ENCODE data around the gene KCNJ6.

KCNJ6 gene

DNA sequence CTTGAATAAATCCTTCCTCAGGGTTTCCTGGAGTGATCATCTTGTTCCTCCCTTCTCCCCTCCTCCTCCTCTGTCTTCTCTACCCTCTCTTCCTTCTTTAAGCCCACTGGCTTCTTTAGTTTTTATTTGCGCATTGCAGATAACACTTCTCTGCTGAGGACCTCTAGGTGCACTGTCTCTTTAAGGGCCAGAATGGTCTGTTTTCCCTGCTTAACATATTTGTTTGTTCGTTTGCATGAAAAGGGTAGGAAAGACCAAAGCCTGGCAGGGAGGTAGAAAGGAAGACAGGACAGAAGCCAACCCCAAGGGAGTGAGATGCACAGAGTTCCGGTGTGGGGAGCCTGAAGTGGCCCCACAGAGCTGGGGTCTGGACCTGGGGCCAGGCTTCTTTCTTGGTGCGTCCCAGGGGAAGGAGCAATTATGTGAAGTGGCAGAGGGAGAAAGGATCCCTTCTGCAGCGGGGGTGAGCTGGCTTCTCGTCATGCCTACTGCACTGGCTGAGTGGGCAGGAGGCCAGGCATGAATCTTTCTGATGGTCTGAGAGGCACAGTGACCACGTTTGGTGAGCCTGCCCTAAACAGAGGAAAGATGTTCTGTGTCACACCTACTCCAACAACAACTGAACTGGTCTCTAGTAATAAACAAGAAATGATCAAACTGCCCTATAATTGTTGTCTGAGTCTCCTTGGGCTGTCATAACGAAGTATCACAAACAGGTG is 232.7 kb downstream of the KCNJ6 start:
- Histone ChIP-seq H3K4me1 (ENCODE audit: control extremely low read depth in 1 of 4, control insufficient read depth in 4 of 4, insufficient read depth in 4 of 4, low read length in 3 of 4) (peaks cover 0 to 12% (median 8%) of the 10 kb centered on the region in 4 experiments), H3K9me3 (ENCODE audit: control extremely low read depth in 1 of 5, control insufficient read depth in 4 of 5, insufficient read depth in 2 of 5, low read depth in 1 of 5, low read length in 4 of 5) (peaks cover 0 to 4% (median 0%) of the 10 kb centered on the region in 5 experiments), H3K36me3 (ENCODE audit: control insufficient read depth in 4 of 4, insufficient read depth in 4 of 4, low read length in 3 of 4) (no peaks in the 10 kb centered on the region), H3K4me3 (ENCODE audit: control insufficient read depth in 1 of 7, extremely low read depth in 1 of 7, insufficient read depth in 4 of 7, low read depth in 2 of 7, low read length in 6 of 7) (no peak overlapping the region), H3K27me3 (replicated peaks in 2 of 5; ENCODE audit: control insufficient read depth in 4 of 5, insufficient read depth in 5 of 5, low read length in 4 of 5) (peaks cover 0 to 3% (median 0%) of the 10 kb centered on the region in 5 experiments), H3K27ac (ENCODE audit: insufficient read depth in 1 of 2, low read depth in 1 of 2, low read length in 2 of 2, poor library complexity in 1 of 2, severe bottlenecking in 2 of 2) (no peak overlapping the region)
- ChIA-PET POLR2A (no interaction called here), CTCF (no interaction called here)
- WGBS (ENCODE audit: insufficient coverage), result 67% methylated on average over 6 of the region's 8 CpGs
- no peak for DNase-seq

GRCh38 chr21:37682966-37683365 is 233.3 kb downstream of the KCNJ6 start:
- H3K27me3 ChIP-seq (replicated peaks in 2 of 5; ENCODE audit: control insufficient read depth in 4 of 5, insufficient read depth in 5 of 5, low read length in 4 of 5), result peaks cover 0 to 3% (median 2%) of the 10 kb centered on the region in 5 experiments
- no peak overlapping the region for H3K4me3 ChIP-seq (ENCODE audit: control insufficient read depth in 1 of 7, extremely low read depth in 1 of 7, insufficient read depth in 4 of 7, low read depth in 2 of 7, low read length in 6 of 7)
- DNase-seq, result no peak
- H3K36me3 ChIP-seq (ENCODE audit: control insufficient read depth in 4 of 4, insufficient read depth in 4 of 4, low read length in 3 of 4), result no peaks in the 10 kb centered on the region
- no peak overlapping the region for H3K27ac ChIP-seq (ENCODE audit: insufficient read depth in 1 of 2, low read depth in 1 of 2, low read length in 2 of 2, poor library complexity in 1 of 2, severe bottlenecking in 2 of 2)
- 80% methylated on average over 6 of the region's 6 CpGs for WGBS (ENCODE audit: insufficient coverage)
- peaks cover 0 to 12% (median 8%) of the 10 kb centered on the region in 4 experiments for H3K4me1 ChIP-seq (ENCODE audit: control extremely low read depth in 1 of 4, control insufficient read depth in 4 of 4, insufficient read depth in 4 of 4, low read length in 3 of 4)
- CTCF ChIA-PET, result no interaction called here
- POLR2A ChIA-PET, result no interaction called here
- H3K9me3 ChIP-seq (ENCODE audit: control extremely low read depth in 1 of 5, control insufficient read depth in 4 of 5, insufficient read depth in 2 of 5, low read depth in 1 of 5, low read length in 4 of 5), result peaks cover 0 to 4% (median 0%) of the 10 kb centered on the region in 5 experiments

DNA sequence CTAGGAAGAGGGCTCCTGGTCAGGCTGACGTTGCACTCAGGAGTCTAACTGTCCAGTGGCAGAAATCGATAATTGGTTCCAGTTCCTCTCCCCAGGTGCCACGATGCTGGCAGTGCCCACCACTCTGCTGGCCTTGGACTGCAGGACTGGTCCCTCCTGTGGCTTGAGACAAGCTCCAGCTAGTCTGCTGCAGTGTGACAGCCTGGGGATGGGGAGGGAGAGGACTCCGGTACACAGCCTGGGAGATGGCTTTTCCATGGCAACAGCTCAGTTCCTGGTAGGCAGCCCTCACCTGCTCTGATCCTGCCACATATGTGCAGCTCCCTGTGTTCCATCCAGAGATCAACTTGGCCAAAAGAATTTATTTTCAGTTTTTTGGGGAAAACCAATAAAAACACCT is 239.3 kb downstream of the KCNJ6 start:
- no peaks in the 10 kb centered on the region for H3K36me3 ChIP-seq (ENCODE audit: control insufficient read depth in 4 of 4, insufficient read depth in 4 of 4, low read length in 3 of 4)
- POLR2A ChIA-PET, result no interaction called here
- peaks cover 0 to 23% (median 13%) of the 10 kb centered on the region in 5 experiments for H3K27me3 ChIP-seq (replicated peaks in 2 of 5; ENCODE audit: control insufficient read depth in 4 of 5, insufficient read depth in 5 of 5, low read length in 4 of 5)
- peaks cover 0 to 2% (median under 1%) of the 10 kb centered on the region in 4 experiments for H3K4me1 ChIP-seq (ENCODE audit: control extremely low read depth in 1 of 4, control insufficient read depth in 4 of 4, insufficient read depth in 4 of 4, low read length in 3 of 4)
- H3K9me3 ChIP-seq (ENCODE audit: control extremely low read depth in 1 of 5, control insufficient read depth in 4 of 5, insufficient read depth in 2 of 5, low read depth in 1 of 5, low read length in 4 of 5), result peaks cover 0 to 4% (median 0%) of the 10 kb centered on the region in 5 experiments
- CTCF ChIA-PET, result interaction anchor here (0.8 to 1.8 kb wide), 2 partner anchors 15 to 20 kb away, joined by 3 to 5 read pairs; no protein-coding TSS in a partner anchor
- no peak for DNase-seq
- 92% methylated on average over 2 of the region's 4 CpGs for WGBS (ENCODE audit: insufficient coverage)
- no peak overlapping the region for H3K4me3 ChIP-seq (ENCODE audit: control insufficient read depth in 1 of 7, extremely low read depth in 1 of 7, insufficient read depth in 4 of 7, low read depth in 2 of 7, low read length in 6 of 7)
- H3K27ac ChIP-seq (ENCODE audit: insufficient read depth in 1 of 2, low read depth in 1 of 2, low read length in 2 of 2, poor library complexity in 1 of 2, severe bottlenecking in 2 of 2), result no peak overlapping the region

GRCh38 chr21:37675202-37675801 is 241.0 kb downstream of the KCNJ6 start:
- H3K27ac ChIP-seq (ENCODE audit: insufficient read depth in 1 of 2, low read depth in 1 of 2, low read length in 2 of 2, poor library complexity in 1 of 2, severe bottlenecking in 2 of 2), result no peak overlapping the region
- ChIA-PET CTCF (interaction anchor here (0.8 to 3.5 kb wide), 8 partner anchors 12 to 452 kb away, joined by 3 to 13 read pairs (median 4); no protein-coding TSS in a partner anchor), POLR2A (no interaction called here)
- H3K9me3 ChIP-seq (ENCODE audit: control extremely low read depth in 1 of 5, control insufficient read depth in 4 of 5, insufficient read depth in 2 of 5, low read depth in 1 of 5, low read length in 4 of 5), result peaks cover 0 to 4% (median 0%) of the 10 kb centered on the region in 5 experiments
- peaks cover 0 to 20% (median 15%) of the 10 kb centered on the region in 5 experiments for H3K27me3 ChIP-seq (replicated peaks in 2 of 5; ENCODE audit: control insufficient read depth in 4 of 5, insufficient read depth in 5 of 5, low read length in 4 of 5)
- H3K36me3 ChIP-seq (ENCODE audit: control insufficient read depth in 4 of 4, insufficient read depth in 4 of 4, low read length in 3 of 4), result no peaks in the 10 kb centered on the region
- H3K4me3 ChIP-seq (ENCODE audit: control insufficient read depth in 1 of 7, extremely low read depth in 1 of 7, insufficient read depth in 4 of 7, low read depth in 2 of 7, low read length in 6 of 7), result no peak overlapping the region
- H3K4me1 ChIP-seq (ENCODE audit: control extremely low read depth in 1 of 4, control insufficient read depth in 4 of 4, insufficient read depth in 4 of 4, low read length in 3 of 4), result peaks cover 0 to 2% (median under 1%) of the 10 kb centered on the region in 4 experiments
- 22% methylated on average over 35 of the region's 35 CpGs for WGBS (ENCODE audit: insufficient coverage)
- peak; percentile 43 to 72 (median 65) for DNase-seq

DNA sequence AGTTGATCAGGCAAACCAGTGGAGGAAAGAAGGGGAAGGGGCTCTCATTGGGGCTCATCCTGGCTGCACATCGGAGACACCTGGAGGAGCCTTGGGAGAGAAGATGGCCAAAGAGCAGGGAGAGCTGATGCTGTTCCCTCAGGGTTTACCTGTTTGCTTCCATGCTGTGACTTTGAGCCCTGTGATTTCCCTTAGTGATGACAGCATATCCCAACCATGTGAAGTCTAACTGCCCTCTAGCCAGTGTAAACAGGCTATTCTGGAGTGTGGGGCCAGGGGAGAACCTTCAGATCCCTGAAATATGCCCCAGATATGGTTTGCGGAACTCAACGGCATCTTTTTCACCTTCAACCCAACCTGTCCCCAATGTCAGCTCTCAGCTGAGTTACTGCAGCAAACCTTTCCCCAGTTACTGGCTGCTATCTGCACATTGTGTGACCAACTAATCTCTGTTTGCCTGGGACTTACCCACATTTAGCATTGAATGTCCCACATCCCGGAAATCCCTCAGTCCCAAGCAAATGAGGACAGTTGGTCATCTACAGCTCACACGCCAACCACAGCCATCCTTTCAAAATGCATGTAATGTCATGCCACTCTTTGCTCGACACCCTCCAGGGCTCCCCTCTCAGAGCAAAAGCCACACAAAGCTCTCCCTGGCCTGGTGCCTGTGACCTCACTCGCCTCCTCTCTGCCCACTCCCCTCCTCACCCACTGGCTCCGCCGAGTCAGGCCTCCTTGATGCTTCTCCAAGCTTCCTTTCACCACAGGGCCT is 242.3 kb downstream of the KCNJ6 start:
- no peak overlapping the region for H3K27ac ChIP-seq (ENCODE audit: insufficient read depth in 1 of 2, low read depth in 1 of 2, low read length in 2 of 2, poor library complexity in 1 of 2, severe bottlenecking in 2 of 2)
- H3K9me3 ChIP-seq (ENCODE audit: control extremely low read depth in 1 of 5, control insufficient read depth in 4 of 5, insufficient read depth in 2 of 5, low read depth in 1 of 5, low read length in 4 of 5), result peaks cover 0 to 2% (median 0%) of the 10 kb centered on the region in 5 experiments
- ChIA-PET CTCF (interaction anchor here (0.7 to 3.5 kb wide), 10 partner anchors 11 to 453 kb away, joined by 3 to 13 read pairs (median 4); no protein-coding TSS in a partner anchor), POLR2A (no interaction called here)
- 100% methylated on average over 8 of the region's 9 CpGs for WGBS (ENCODE audit: insufficient coverage)
- no peaks in the 10 kb centered on the region for H3K36me3 ChIP-seq (ENCODE audit: control insufficient read depth in 4 of 4, insufficient read depth in 4 of 4, low read length in 3 of 4)
- H3K4me1 ChIP-seq (ENCODE audit: control extremely low read depth in 1 of 4, control insufficient read depth in 4 of 4, insufficient read depth in 4 of 4, low read length in 3 of 4), result peaks cover 0 to 2% (median under 1%) of the 10 kb centered on the region in 4 experiments
- H3K4me3 ChIP-seq (ENCODE audit: control insufficient read depth in 1 of 7, extremely low read depth in 1 of 7, insufficient read depth in 4 of 7, low read depth in 2 of 7, low read length in 6 of 7), result no peak overlapping the region
- H3K27me3 ChIP-seq (replicated peaks in 2 of 5; ENCODE audit: control insufficient read depth in 4 of 5, insufficient read depth in 5 of 5, low read length in 4 of 5), result peaks cover 0 to 20% (median 13%) of the 10 kb centered on the region in 5 experiments
- DNase-seq, result no peak

- Histone ChIP-seq H3K27ac (ENCODE audit: insufficient read depth in 1 of 2, low read depth in 1 of 2, low read length in 2 of 2, poor library complexity in 1 of 2, severe bottlenecking in 2 of 2) (no peak overlapping the region), H3K36me3 (ENCODE audit: control insufficient read depth in 4 of 4, insufficient read depth in 4 of 4, low read length in 3 of 4) (no peaks in the 10 kb centered on the region), H3K27me3 (replicated peaks in 2 of 5; ENCODE audit: control insufficient read depth in 4 of 5, insufficient read depth in 5 of 5, low read length in 4 of 5) (peaks cover 0 to 20% (median 13%) of the 10 kb centered on the region in 5 experiments), H3K4me1 (ENCODE audit: control extremely low read depth in 1 of 4, control insufficient read depth in 4 of 4, insufficient read depth in 4 of 4, low read length in 3 of 4) (peaks cover 0 to 2% (median under 1%) of the 10 kb centered on the region in 4 experiments), H3K4me3 (ENCODE audit: control insufficient read depth in 1 of 7, extremely low read depth in 1 of 7, insufficient read depth in 4 of 7, low read depth in 2 of 7, low read length in 6 of 7) (no peak overlapping the region), H3K9me3 (ENCODE audit: control extremely low read depth in 1 of 5, control insufficient read depth in 4 of 5, insufficient read depth in 2 of 5, low read depth in 1 of 5, low read length in 4 of 5) (no peaks in the 10 kb centered on the region)
- no peak for DNase-seq
- ChIA-PET POLR2A (no interaction called here), CTCF (no interaction called here)
- 100% methylated on average over 4 of the region's 5 CpGs for WGBS (ENCODE audit: insufficient coverage)
Observed at GRCh38 chr21:37671381-37671780, 244.9 kb downstream of the KCNJ6 start.

All from common myeloid progenitor, CD34-positive (primary cell).